ENCODE measurements around the gene MTCL3.
"Not testable (repeated sequence)": the region's sequence is repeated elsewhere in the genome, so short reads cannot be mapped to it uniquely, and the experiment has no call there.

The MTCL3 gene

GRCh38 chr6:127434651-127435050 is 84.5 kb downstream of the MTCL3 start:
- DNase-seq, result no peak

GRCh38 chr6:127428562-127428961 is 90.6 kb downstream of the MTCL3 start:
- not testable (repeated sequence) for DNase-seq

DNA sequence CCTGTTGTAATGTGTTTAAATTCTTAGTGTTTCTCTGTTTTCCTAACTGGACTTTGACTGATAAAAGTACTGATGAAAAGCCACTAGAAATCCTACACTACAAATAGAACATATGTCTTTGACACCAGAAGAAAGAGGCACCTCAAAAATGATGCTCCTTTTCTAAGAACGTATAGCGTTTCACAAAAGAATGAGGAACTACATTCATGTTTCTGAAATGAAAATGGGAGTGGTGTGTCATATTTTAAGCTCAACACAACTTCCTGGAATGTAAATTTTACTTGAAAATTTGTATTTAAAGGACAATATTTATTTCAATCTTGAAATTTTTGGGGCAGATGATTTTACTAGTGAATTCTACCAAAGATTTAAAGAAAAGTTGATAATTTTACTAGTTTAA is 95.2 kb downstream of the MTCL3 start:
- DNase-seq, result no peak

All from anterior cingulate cortex (tissue), 58 donors.